ENCODE results near the gene MAGIX.

DNA sequence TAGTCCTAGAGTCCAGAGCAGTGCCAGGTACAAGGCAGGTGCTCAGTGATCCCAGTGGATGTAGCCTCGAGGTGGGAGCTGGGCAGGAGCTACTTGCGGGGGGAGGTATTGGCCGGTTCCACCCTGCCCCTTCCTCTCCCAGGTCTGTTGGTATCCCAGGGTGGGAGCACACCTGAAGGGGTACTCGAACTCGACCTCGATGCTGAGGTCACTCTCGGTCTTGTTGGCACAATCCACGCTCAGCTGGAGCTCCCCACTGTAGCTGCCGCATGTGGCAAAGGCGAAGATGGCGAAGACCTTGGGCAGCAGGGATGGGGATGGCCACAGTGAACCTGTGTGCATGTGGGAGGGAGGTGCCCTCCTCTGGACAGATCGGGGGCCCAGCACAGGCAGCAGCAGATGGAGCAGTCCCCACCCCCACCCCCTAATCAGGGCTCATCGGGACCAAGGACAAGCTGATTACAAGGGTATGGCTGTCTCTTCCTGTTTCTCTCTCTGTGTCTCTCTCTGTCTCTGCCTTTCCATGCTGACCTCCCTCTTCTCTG lies 35.1 kb downstream of the MAGIX start:
- TF ChIP-seq POLR2A (IDR thresholded peaks at IDR 0.05; ENCODE audit: low read depth, low read length) (no peak), POLR2AphosphoS5 (IDR thresholded peaks at IDR 0.05; ENCODE audit: low read depth, low read length) (no peak)
